Hypothalamus (tissue), 51 donors: ENCODE data around the gene BCAM.
A peak's percentile ranks its signal among the peaks of the same experiment; 100 is the strongest.
"Not testable (repeated sequence)": the region's sequence is repeated elsewhere in the genome, so short reads cannot be mapped to it uniquely, and the experiment has no call there.

ENCODE experiments used
- DNase-seq, 51 donors: peaks; one replicate each; lab custom pipeline; 2025; lab: John Stamatoyannopoulos, UW

The BCAM gene

GRCh38 chr19:44847144-44848035, 38.5 kb downstream of the BCAM start:
- peak in 18 of 51 donors; percentile 9 to 69 (median 31) for DNase-seq

DNA sequence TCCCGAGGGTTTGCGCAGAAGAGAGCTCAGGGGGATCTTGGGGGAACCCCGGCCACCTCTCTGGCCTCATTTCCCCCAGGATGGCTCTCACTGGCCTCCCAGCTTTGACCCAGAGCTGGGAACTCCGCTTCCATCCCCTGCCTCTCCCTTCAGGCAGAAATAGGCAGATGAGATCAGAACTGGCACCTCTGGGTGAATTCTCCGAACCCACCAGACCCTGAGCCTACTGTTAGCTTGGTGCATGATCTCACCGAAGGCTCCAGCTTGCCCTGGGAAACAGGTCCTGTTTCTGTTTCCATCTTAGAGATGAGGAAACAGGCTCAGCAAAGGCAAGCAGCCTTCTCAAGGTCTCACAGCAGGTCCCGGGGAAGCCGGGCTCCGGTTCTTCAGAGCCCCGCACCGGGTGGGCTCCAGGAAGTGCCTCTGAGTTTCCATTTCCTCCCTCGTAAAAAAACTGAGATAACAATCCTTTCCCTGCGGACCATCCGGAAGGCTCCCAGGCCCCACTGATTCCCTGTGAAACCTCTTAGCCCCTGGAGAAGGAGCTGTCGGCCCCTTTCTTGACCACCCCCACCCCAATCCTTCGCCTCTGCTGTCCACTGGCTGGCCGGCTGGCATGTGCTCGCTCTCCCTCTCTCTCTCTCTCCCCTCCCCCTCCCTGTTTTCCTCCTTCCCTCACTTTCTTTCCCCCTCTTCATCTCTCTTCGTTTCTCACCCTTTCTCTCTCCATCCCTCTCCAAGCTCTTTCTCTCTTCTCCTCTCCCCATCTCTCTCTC, 39.3 kb downstream of the BCAM start:
- peak in 2 of 51 donors; percentile 18 to 32 for DNase-seq

DNA sequence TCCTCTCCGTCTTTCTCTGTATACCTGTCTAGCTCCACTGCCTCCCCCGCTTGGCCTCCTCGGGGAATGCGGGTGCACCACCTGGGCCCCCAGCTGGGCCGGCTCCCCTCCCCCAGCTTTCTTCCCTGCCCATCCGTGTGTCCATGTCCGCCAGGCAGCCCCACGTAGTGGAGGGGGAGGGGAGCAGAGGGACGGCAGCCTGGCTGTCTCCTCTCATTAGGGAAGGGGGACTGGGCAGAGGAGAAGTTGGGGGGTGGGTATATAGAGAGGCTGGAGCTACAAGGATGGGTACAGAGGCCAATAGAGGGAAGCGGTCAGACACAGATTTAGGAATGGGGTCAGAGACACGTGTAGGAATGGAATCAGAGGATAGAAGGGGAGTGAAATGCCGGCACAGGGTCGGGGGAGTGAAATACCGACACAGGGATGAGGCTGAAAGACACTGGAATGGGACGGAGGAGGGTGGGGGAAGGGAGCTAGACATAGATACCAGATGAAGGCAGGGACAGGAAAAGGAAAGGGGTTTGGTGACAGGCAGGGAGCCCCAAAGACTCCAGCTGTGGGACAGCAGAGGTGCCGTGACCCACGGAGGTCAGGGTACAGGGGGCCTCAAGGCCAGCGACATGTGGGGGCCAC, 40.0 kb downstream of the BCAM start:
- peak in 1 of 51 donors; percentile 15 for DNase-seq

- no peak for DNase-seq
Measured at GRCh38 chr19:44850641-44851109, 41.8 kb downstream of the BCAM start.

DNA sequence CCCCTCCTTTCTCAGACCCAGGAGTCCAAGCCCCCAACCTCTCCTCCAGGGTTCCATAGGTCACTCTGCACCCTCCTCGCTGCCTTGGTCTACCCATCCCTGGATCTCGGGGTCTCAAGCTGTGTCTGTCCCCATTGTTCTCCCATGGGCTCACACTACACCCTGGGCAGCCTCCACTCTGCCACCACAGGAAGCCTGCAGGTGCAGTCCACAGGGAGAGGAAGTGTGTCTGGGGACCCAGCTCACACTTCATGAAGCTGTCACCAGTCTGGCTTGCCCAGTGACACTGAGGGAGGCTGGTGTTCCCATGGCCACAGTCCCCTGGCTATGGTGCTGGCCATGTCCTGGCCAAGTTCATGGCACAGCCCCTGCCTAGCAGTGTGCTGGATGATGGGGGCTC, 42.5 kb downstream of the BCAM start:
- DNase-seq = no peak

DNA sequence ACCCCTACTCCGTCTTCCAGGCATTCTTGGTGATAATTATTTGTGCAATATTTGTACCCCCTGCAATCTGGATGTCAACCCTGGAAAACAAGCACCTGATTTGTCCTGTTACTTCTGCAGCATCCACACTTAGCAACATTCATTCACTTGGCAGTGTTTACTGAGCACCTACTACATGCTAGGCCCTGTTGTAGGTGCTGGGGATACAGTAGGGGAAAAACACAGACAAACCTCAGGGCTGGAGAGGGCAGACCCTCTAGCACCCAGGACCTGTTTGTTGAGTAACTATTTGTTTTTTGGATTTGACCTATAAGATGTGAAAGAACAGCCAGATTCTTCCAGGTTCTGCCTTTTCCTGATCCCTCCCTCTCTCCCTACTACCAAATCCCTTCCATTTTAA, 46.7 kb downstream of the BCAM start:
- DNase-seq = no peak

DNA sequence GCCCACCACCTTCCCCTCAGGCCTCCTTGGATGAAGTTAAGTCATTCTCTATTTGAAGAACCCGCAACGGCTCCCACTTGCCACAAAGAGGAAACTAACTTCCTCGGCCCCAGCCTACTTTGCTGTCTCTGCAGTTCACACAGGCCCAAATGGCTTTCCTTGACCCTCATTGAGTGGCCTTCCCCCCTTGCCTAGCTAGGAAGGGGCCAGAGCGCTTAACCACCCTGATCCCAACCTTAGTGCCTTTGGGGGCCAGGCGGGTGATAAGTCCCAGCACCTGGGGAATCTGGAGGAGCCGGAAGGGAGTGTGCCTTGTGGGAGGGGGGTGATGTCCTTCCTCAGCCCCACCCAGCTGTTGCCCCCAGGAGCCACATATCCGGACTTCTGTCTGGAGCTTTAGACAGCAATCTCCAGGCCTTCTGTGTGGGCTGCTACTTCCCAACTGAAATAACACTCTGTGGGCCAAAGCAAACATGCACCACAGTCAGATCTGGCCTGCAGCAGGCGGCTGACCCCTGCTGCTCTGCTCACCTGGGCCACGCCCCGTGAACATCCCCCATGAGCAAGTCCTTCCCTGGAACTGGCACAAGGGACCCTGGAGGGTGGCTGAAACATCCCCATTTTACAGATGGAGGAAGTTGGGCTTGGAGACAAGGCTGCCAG, 47.6 kb downstream of the BCAM start:
- peak in 2 of 51 donors; percentile 13 to 14 for DNase-seq

DNA sequence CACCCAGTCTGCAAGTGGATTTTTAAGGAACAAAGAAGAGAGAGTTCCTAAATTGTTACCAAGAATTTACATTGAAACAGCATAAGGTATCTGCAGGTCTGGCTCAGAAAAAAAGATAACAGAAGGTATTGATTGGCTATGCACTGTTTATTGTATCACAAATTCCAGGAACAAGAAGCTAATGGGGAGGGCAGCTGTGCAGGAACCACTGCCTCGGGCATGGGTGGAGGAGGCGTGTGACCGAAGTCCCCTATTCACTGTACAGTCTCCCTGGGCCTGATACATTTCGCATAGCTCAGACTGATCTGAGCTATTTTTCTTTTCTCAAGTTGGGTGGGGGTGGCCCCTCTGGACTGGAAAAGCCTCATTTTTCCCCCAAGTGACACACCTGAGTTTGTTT, 48.9 kb downstream of the BCAM start:
- DNase-seq = no peak

- not testable (repeated sequence) for DNase-seq
Measured at GRCh38 chr19:44861576-44861975, 52.7 kb downstream of the BCAM start.

DNA sequence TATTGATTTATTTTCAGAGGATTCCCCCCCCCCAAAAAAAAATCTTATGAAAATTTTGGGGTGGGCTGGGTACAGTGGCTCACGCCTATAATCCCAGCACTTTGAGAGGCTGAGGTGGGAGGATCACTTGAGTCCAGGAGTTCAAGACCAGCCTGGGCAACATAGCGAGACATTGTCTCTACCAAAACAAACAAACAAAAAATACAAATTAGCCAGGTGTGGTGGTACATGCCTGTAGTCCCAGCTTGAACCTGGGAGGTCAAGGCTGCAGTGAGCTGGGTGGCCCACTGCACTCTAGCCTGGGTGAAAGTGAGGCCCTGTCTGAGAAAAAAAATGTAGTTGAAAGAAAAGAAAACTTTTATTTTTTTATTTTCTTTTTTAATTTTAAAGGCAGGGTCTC, 55.1 kb downstream of the BCAM start:
- no peak for DNase-seq

- DNase-seq = peak in 2 of 51 donors; percentile 5 to 7
Measured at GRCh38 chr19:44865196-44865767, 56.4 kb downstream of the BCAM start.

DNA sequence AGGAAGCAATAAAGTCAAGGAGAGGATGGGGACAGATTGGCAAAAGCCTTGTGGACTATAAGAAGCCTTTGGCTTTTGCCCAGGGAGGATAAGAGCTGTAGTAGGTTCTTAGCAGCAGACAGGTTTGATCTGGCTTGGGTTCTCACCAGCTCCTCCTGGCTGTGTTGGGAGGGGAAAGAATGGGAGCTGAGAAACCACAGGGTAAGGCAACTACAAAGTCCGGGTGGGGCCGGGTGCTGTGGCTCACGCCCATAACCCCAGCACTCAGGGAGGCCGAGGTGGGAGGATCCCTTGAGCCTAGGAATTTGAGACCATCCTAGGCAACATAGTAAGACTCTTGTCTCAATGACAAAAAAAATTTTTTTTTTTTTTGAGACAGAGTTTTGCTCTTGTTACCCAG, 57.8 kb downstream of the BCAM start:
- no peak for DNase-seq

GRCh38 chr19:44867578-44867977, 58.7 kb downstream of the BCAM start:
- DNase-seq = no peak

GRCh38 chr19:44869733-44870470, 61.0 kb downstream of the BCAM start:
- peak in 11 of 51 donors; percentile 5 to 26 (median 13) for DNase-seq
